Activated naive CD8-positive, alpha-beta T cell treated with anti-CD3 and anti-CD28 coated beads for 36 hours (primary cell): ENCODE data around the gene CDK5RAP1. TPM values are rescaled to one million over a fixed set of nuclear protein-coding genes. Genes with fewer than 3 reads are reported as not detected.

Source experiments
- DNase-seq: peaks from one replicate; pipeline ENCODE4 v3.0.0; 2021
- H3K27ac Mint-ChIP-seq: one replicate; pipeline ENCODE4 v1.8.0; 2022; ENCODE audit warnings: mild to moderate bottlenecking, moderate library complexity, mixed read lengths
- H3K27me3 Mint-ChIP-seq: one replicate; pipeline ENCODE4 v1.8.0; 2022; ENCODE audit warnings: mild to moderate bottlenecking, mixed read lengths
- H3K36me3 Mint-ChIP-seq: one replicate; pipeline ENCODE4 v1.8.0; 2021; ENCODE audit warnings: mild to moderate bottlenecking, mixed read lengths
- H3K4me1 Mint-ChIP-seq: one replicate; pipeline ENCODE4 v1.8.0; 2021; ENCODE audit warnings: mixed read lengths
- H3K4me3 Mint-ChIP-seq: one replicate; pipeline ENCODE4 v1.8.0; 2022; ENCODE audit warnings: mild to moderate bottlenecking, moderate library complexity, mixed read lengths
- H3K9me3 Mint-ChIP-seq: one replicate; pipeline ENCODE4 v1.8.0; 2022; ENCODE audit warnings: mixed read lengths
- total RNA-seq, 2 experiments: library from RNA; stranded (reverse); gene quantifications; one replicate each; pipeline ENCODE4 v1.2.3, GENCODE V29; 2021

Gene CDK5RAP1
- total RNA-seq, 2 experiments from 2014 or later, result 41.0 to 42.3 TPM

DNA sequence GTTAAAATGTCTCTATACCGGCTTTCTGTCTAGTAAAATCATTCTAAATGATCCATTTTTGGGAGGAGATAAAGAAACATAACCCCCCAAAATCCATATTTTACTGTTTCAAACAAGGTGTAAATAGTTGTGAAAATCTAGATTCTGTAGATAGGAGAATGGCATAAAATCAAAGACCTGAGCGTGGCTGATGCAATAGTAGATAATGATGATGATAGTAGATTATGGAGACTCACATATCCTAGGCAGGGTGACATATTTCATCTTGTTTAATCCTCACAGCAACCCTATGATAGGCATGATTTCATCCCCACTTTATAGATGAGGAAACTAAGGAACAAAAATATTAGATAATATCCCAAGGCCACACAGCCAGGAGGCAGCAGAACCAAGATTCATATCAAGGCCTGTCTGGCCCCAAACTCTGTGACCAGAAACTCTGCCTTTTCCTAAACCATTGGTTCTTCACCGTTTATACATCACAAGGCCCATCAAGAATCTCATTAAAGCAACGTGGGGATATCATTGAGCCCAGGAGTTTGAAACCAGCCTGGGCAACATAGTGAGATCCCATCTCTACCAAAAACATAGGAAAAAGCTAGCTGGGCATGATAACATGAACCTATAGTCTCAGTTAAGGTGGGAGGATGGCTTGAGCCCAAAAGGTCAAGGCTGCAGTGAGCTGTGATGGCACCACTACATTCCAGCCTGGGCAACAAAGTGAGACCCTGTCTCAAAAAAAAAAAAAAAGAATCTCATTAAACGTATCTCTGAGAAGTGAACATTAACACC is 62.7 kb downstream of the CDK5RAP1 start:
- Mint-ChIP-seq H3K4me3 (no peak overlapping the region), H3K9me3 (no peaks in the 10 kb centered on the region), H3K27me3 (no peaks in the 10 kb centered on the region), H3K4me1 (no peaks in the 10 kb centered on the region), H3K36me3 (no peaks in the 10 kb centered on the region), H3K27ac (peak overlapping the region; percentile 18)
- no peak for DNase-seq

- Mint-ChIP-seq H3K4me3 (no peak overlapping the region), H3K9me3 (no peaks in the 10 kb centered on the region), H3K27me3 (no peaks in the 10 kb centered on the region), H3K27ac (no peak overlapping the region), H3K4me1 (no peaks in the 10 kb centered on the region), H3K36me3 (no peaks in the 10 kb centered on the region)
- no peak for DNase-seq
Measured at GRCh38 chr20:33337531-33338165, 63.7 kb downstream of the CDK5RAP1 start.

DNA sequence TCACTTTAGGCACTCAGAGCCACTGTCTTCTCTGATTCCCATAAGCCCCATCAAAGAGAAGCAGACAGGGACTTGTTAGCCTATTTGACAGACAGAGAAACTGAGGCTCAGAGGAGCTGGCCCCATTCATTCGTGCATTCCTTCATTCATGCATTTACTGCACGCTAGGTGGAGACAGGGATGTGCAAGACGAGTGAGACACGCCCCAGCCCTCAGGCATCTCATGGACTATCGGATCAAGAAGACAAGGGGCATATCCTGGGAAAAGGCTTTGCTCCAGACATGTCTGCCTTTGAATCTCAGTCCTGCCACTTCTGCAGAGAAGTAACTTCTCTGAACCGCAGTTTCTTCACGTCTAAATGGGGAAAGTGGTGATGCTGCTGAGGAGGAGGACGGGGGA is 64.2 kb downstream of the CDK5RAP1 start:
- H3K9me3 Mint-ChIP-seq, result no peaks in the 10 kb centered on the region
- H3K36me3 Mint-ChIP-seq, result no peaks in the 10 kb centered on the region
- no peaks in the 10 kb centered on the region for H3K4me1 Mint-ChIP-seq
- H3K27ac Mint-ChIP-seq, result no peak overlapping the region
- no peak overlapping the region for H3K4me3 Mint-ChIP-seq
- DNase-seq, result no peak
- H3K27me3 Mint-ChIP-seq, result no peaks in the 10 kb centered on the region

DNA sequence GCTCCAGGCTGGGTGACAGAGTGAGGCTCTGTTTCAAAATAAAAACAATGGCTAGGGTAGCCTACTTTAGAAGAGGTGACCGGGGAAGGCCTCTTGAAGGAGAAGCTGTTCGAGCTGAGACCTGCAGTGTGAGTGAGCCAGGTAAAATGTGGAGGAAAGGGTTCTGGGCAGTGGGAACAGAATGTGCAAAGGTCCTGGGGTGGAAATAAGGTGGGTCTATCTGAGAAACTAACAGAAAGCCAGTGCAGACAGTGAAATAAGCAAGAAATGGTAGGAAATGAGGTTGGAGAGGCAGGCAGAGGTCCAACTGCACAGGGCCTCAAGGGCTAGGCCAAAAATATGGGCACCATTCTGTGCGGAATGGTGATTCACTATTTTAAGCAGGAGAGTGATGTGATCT is 64.9 kb downstream of the CDK5RAP1 start:
- no peak overlapping the region for H3K27ac Mint-ChIP-seq
- no peaks in the 10 kb centered on the region for H3K4me1 Mint-ChIP-seq
- no peak overlapping the region for H3K4me3 Mint-ChIP-seq
- H3K9me3 Mint-ChIP-seq, result no peaks in the 10 kb centered on the region
- no peak for DNase-seq
- no peaks in the 10 kb centered on the region for H3K27me3 Mint-ChIP-seq
- H3K36me3 Mint-ChIP-seq, result no peaks in the 10 kb centered on the region

- DNase-seq, result no peak
- peaks cover 9% of the 10 kb centered on the region for H3K27me3 Mint-ChIP-seq
- H3K9me3 Mint-ChIP-seq, result no peaks in the 10 kb centered on the region
- H3K4me3 Mint-ChIP-seq, result no peak overlapping the region
- no peaks in the 10 kb centered on the region for H3K4me1 Mint-ChIP-seq
- no peaks in the 10 kb centered on the region for H3K36me3 Mint-ChIP-seq
- H3K27ac Mint-ChIP-seq, result no peak overlapping the region
Measured at GRCh38 chr20:33334111-33334510, 67.2 kb downstream of the CDK5RAP1 start.

- H3K27me3 Mint-ChIP-seq, result peaks cover 13% of the 10 kb centered on the region
- no peaks in the 10 kb centered on the region for H3K4me1 Mint-ChIP-seq
- DNase-seq, result no peak
- H3K36me3 Mint-ChIP-seq, result no peaks in the 10 kb centered on the region
- no peaks in the 10 kb centered on the region for H3K9me3 Mint-ChIP-seq
- H3K4me3 Mint-ChIP-seq, result no peak overlapping the region
- no peak overlapping the region for H3K27ac Mint-ChIP-seq
Measured at GRCh38 chr20:33333616-33334015, 67.7 kb downstream of the CDK5RAP1 start.

GRCh38 chr20:33332905-33333456 is 68.3 kb downstream of the CDK5RAP1 start:
- Mint-ChIP-seq H3K9me3 (no peaks in the 10 kb centered on the region), H3K36me3 (no peaks in the 10 kb centered on the region), H3K4me1 (no peaks in the 10 kb centered on the region), H3K27me3 (peaks cover 17% of the 10 kb centered on the region), H3K4me3 (no peak overlapping the region), H3K27ac (no peak overlapping the region)
- DNase-seq, result no peak

GRCh38 chr20:33328157-33329137 is 72.9 kb downstream of the CDK5RAP1 start:
- no peaks in the 10 kb centered on the region for H3K9me3 Mint-ChIP-seq
- H3K36me3 Mint-ChIP-seq, result no peaks in the 10 kb centered on the region
- DNase-seq, result no peak
- no peak overlapping the region for H3K4me3 Mint-ChIP-seq
- H3K4me1 Mint-ChIP-seq, result no peaks in the 10 kb centered on the region
- no peak overlapping the region for H3K27ac Mint-ChIP-seq
- H3K27me3 Mint-ChIP-seq, result peaks cover 24% of the 10 kb centered on the region

DNA sequence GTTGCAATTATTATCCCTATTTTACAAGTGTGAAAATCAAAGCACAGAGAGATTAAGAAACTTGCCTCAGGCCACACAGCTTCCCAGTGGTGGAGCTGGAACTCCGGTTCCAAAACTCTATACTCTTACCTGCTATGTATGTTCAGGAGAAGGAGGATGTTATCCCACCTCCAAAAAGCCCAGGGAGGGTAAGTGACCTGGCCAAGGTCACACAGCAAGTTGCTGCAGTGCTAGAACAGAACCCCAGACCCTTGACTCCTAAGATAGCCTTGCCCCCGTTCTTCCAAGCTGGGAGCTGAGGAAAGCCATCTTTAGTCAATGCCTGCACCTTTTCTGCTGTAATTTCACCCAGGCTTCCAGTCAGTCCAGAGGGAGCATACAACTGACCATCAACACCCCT is 76.0 kb downstream of the CDK5RAP1 start:
- H3K9me3 Mint-ChIP-seq, result no peaks in the 10 kb centered on the region
- H3K27ac Mint-ChIP-seq, result no peak overlapping the region
- peaks cover 26% of the 10 kb centered on the region for H3K27me3 Mint-ChIP-seq

DNA sequence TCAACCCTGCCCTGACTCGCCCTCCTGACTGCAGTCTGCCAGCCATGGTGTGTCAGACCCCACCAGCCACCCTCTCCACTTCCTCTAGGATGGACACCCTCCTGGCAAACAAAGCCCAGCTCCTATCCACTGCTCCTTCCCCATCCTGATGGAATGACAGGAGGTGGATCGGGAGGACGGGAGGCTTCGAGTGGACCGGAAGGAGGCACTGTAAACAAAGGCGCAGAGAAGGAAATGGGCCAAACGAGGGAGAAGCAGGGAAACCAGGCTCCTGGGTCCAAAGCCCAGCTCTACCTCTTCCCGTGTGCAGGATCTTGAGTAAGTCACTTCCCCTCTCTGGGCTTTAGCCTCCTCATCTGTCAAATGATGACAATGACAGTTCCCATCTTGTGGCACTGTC is 78.1 kb downstream of the CDK5RAP1 start:
- no peaks in the 10 kb centered on the region for H3K36me3 Mint-ChIP-seq
- no peaks in the 10 kb centered on the region for H3K9me3 Mint-ChIP-seq
- H3K27ac Mint-ChIP-seq, result no peak overlapping the region
- DNase-seq, result no peak
- no peaks in the 10 kb centered on the region for H3K4me1 Mint-ChIP-seq
- no peak overlapping the region for H3K4me3 Mint-ChIP-seq
- peaks cover 16% of the 10 kb centered on the region for H3K27me3 Mint-ChIP-seq

More for the DNA sequence above, 76.0 kb downstream of the CDK5RAP1 start:
- no peak for DNase-seq
- H3K4me1 Mint-ChIP-seq, result no peaks in the 10 kb centered on the region
- no peaks in the 10 kb centered on the region for H3K36me3 Mint-ChIP-seq
- H3K4me3 Mint-ChIP-seq, result no peak overlapping the region

DNA sequence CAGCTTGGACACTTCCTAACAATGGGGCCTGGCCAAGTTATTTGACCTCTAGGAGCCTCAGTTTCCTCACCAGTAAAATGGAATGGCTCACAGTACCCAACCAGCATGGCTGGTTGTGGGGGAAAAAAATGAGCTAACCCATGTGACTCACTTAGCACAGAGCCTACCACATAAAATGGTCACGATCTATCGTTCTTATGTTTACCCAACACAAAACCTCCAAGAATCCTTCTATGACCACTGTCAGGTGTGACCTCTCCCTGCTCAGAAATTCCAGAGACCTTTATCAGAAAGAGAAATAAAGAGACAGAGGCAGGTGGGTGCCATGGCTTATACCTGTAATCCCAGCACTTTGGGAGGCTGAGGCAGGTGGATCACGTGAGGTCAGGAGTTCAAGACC is 78.9 kb downstream of the CDK5RAP1 start:
- H3K27ac Mint-ChIP-seq, result no peak overlapping the region
- H3K9me3 Mint-ChIP-seq, result no peaks in the 10 kb centered on the region
- H3K27me3 Mint-ChIP-seq, result peaks cover 10% of the 10 kb centered on the region
- no peaks in the 10 kb centered on the region for H3K4me1 Mint-ChIP-seq
- no peaks in the 10 kb centered on the region for H3K36me3 Mint-ChIP-seq
- H3K4me3 Mint-ChIP-seq, result no peak overlapping the region
- DNase-seq, result no peak

GRCh38 chr20:33320006-33320405 is 81.3 kb downstream of the CDK5RAP1 start:
- Mint-ChIP-seq H3K27ac (no peak overlapping the region), H3K36me3 (no peaks in the 10 kb centered on the region), H3K4me3 (no peak overlapping the region), H3K4me1 (no peaks in the 10 kb centered on the region), H3K27me3 (peaks cover 6% of the 10 kb centered on the region), H3K9me3 (no peaks in the 10 kb centered on the region)
- no peak for DNase-seq

- no peaks in the 10 kb centered on the region for H3K36me3 Mint-ChIP-seq
- DNase-seq, result no peak
- H3K27me3 Mint-ChIP-seq, result peaks cover 4% of the 10 kb centered on the region
- no peaks in the 10 kb centered on the region for H3K4me1 Mint-ChIP-seq
- no peak overlapping the region for H3K4me3 Mint-ChIP-seq
- H3K9me3 Mint-ChIP-seq, result no peaks in the 10 kb centered on the region
- no peak overlapping the region for H3K27ac Mint-ChIP-seq
Measured at GRCh38 chr20:33318096-33318429, 83.3 kb downstream of the CDK5RAP1 start.

DNA sequence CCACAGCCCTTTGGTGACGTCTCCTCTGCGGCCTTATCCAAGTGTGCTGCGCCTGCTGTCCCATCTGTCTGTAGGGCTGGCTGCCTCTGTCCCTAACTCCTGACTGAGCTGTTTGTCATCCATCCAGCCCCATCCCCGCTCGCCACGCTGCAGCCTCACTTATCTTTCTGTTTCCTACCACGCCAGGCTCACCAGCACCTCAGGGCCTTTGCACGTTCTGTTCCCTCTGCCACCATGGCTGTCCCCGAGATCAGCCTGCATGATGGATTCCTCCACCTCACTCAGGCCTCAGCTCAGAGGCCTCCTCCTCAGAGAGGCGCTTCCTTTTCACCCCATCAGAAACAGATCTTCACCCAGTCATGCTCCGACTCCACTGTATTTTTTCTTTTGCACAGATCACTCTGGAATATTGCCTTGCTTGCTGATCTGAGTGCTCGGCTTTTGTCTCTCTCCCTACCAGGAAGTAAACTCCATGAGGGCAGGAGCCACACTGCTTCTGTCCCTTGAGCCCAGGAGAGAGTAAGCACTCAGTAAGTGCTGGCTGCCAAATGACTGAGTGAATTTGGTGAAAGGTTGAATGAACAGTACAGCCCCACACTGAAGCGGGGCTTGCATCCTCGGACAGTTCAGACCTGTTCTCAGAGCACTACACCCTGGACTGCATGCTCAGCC is 83.8 kb downstream of the CDK5RAP1 start:
- H3K27ac Mint-ChIP-seq, result no peak overlapping the region
- H3K4me1 Mint-ChIP-seq, result no peaks in the 10 kb centered on the region
- H3K9me3 Mint-ChIP-seq, result no peaks in the 10 kb centered on the region

More for the DNA sequence above, 83.8 kb downstream of the CDK5RAP1 start:
- no peaks in the 10 kb centered on the region for H3K36me3 Mint-ChIP-seq
- no peak for DNase-seq
- no peaks in the 10 kb centered on the region for H3K27me3 Mint-ChIP-seq
- no peak overlapping the region for H3K4me3 Mint-ChIP-seq
